K562 (cell line): ENCODE measurements around the gene LRRC74B. TPM values are rescaled to one million over a fixed set of nuclear protein-coding genes. Genes with fewer than 3 reads are reported as not detected.
A peak's percentile ranks its signal among the peaks of the same experiment; 100 is the strongest.

Source experiments
- ARID3B ChIP-seq: fragments of 250-450 bp; sonication (Bioruptor Pico); IDR thresholded peaks from 2 replicates; pipeline ENCODE4 v1.4.0; 2020; ENCODE audit warnings: borderline replicate concordance
- ELK3 ChIP-seq: fragments of 450-650 bp; formaldehyde crosslinking; IDR thresholded peaks from 2 replicates; pipeline ENCODE4 v1.4.0; 2020; ENCODE audit warnings: mild to moderate bottlenecking
- ID3 ChIP-seq, 2 experiments: fragments of 250-450 bp in 1 of 2; fragments of 450-650 bp in 1 of 2; sonication (Bioruptor Pico) in 1 of 2; IDR thresholded peaks; 2 replicates each; pipeline versions ENCODE4 v1.6.1 to v1.8.0; 2016 to 2021; ENCODE audit warnings: mild to moderate bottlenecking in 2 of 2, moderate library complexity in 2 of 2, missing compliant biosample characterization in 1 of 2, missing genetic modification characterization in 1 of 2
- MTA1 ChIP-seq: fragments of 450-650 bp; IDR thresholded peaks from 2 replicates; pipeline ENCODE4 v1.6.1; 2017; ENCODE audit warnings: borderline replicate concordance
- RFX5 ChIP-seq: IDR thresholded peaks from 2 replicates; pipeline ENCODE4 v1.6.1; 2011; ENCODE audit warnings: low read depth, mild to moderate bottlenecking, improper control_type of control experiment, low read length
- TAF7 ChIP-seq: fragments of 450-650 bp; IDR thresholded peaks from 2 replicates; pipeline ENCODE4 v1.6.1; 2016; ENCODE audit warnings: missing genetic modification characterization, missing compliant biosample characterization
- TCF7L2 ChIP-seq: fragments of 150-350 bp; IDR thresholded peaks from 2 replicates; pipeline ENCODE4 v1.6.1; 2016; ENCODE audit warnings: low read depth, mild to moderate bottlenecking, low read length, moderate library complexity
- TGIF2 ChIP-seq: sonication (generic); formaldehyde crosslinking; IDR thresholded peaks from 2 replicates; pipeline ENCODE4 v1.8.1; 2022; ENCODE audit warnings: mild to moderate bottlenecking, missing genetic modification reagents, moderate library complexity
- TRIM24 ChIP-seq, 2 experiments: fragments of 450-650 bp; IDR thresholded peaks; 2 replicates each; pipeline ENCODE4 v1.6.1; 2016
- VEZF1 ChIP-seq: fragments of 200-800 bp; sonication (Bioruptor generic); IDR thresholded peaks from 2 replicates; pipeline ENCODE4 v1.6.1; 2017; ENCODE audit warnings: missing genetic modification characterization, missing compliant biosample characterization
- polyA plus RNA-seq, 8 experiments: library from polyadenylated mRNA; depleted of rRNA in 4 of 8; stranded (reverse) in 5 of 8; unstranded in 3 of 8; fragments of >200 nt; fragmentation: Nextera tagmentation in 2 of 8; fragmentation: Illumina TruSeq in 1 of 8; extraction: Ambion mirVana in 2 of 8; extraction: Trizol in 1 of 8; gene quantifications; 2 replicates each; pipeline versions ENCODE4 v1.2.1 to v1.2.3, GENCODE V29; 2011 to 2014; ENCODE audit warnings: inconsistent platforms in 1 of 8, missing spikeins in 1 of 8
- total RNA-seq, 7 experiments: library from RNA; depleted of rRNA in 6 of 7; stranded (reverse); fragments of >200 nt in 6 of 7; fragmentation: Illumina TruSeq in 2 of 7; extraction: Trizol in 2 of 7; gene quantifications; 2 replicates each; pipeline versions ENCODE4 v1.2.1 to v1.2.3, GENCODE V29; 2011 to 2021; ENCODE audit warnings: low replicate concordance in 1 of 7
- TF ChIP-seq, protein P1 (sequence below): sonication (generic); formaldehyde crosslinking; IDR thresholded peaks from 2 replicates; pipeline ENCODE4 v1.8.0; 2023; ENCODE audit warnings: missing genetic modification reagents, mild to moderate bottlenecking, borderline replicate concordance

The LRRC74B gene
- total and polyA plus RNA-seq, 9 of the 15 experiments (the other 6 are each of a cell fraction or from before 2014, with no cell fraction given) = not detected

GRCh38 chr22:21032037-21032867, 13.5 kb upstream of the LRRC74B start, which contains the start of gene SLC7A4 (continued):
- TF ChIP-seq, protein P1, sequence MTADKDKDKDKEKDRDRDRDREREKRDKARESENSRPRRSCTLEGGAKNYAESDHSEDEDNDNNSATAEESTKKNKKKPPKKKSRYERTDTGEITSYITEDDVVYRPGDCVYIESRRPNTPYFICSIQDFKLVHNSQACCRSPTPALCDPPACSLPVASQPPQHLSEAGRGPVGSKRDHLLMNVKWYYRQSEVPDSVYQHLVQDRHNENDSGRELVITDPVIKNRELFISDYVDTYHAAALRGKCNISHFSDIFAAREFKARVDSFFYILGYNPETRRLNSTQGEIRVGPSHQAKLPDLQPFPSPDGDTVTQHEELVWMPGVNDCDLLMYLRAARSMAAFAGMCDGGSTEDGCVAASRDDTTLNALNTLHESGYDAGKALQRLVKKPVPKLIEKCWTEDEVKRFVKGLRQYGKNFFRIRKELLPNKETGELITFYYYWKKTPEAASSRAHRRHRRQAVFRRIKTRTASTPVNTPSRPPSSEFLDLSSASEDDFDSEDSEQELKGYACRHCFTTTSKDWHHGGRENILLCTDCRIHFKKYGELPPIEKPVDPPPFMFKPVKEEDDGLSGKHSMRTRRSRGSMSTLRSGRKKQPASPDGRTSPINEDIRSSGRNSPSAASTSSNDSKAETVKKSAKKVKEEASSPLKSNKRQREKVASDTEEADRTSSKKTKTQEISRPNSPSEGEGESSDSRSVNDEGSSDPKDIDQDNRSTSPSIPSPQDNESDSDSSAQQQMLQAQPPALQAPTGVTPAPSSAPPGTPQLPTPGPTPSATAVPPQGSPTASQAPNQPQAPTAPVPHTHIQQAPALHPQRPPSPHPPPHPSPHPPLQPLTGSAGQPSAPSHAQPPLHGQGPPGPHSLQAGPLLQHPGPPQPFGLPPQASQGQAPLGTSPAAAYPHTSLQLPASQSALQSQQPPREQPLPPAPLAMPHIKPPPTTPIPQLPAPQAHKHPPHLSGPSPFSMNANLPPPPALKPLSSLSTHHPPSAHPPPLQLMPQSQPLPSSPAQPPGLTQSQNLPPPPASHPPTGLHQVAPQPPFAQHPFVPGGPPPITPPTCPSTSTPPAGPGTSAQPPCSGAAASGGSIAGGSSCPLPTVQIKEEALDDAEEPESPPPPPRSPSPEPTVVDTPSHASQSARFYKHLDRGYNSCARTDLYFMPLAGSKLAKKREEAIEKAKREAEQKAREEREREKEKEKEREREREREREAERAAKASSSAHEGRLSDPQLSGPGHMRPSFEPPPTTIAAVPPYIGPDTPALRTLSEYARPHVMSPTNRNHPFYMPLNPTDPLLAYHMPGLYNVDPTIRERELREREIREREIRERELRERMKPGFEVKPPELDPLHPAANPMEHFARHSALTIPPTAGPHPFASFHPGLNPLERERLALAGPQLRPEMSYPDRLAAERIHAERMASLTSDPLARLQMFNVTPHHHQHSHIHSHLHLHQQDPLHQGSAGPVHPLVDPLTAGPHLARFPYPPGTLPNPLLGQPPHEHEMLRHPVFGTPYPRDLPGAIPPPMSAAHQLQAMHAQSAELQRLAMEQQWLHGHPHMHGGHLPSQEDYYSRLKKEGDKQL (CRISPR knock-in tag) = no peak
- TF ChIP-seq ARID3B (CRISPR knock-in tag) (0 out of 2 replicates have a peak, but pooled peaks have one; percentile 8), TRIM24 (IDR thresholded peaks at IDR 0.05) (no peak), TGIF2 (CRISPR knock-in tag) (no peak), ID3 (CRISPR knock-in tag; IDR thresholded peaks at IDR 0.05) (no peak), ID3 (tag; IDR thresholded peaks at IDR 0.05) (0 out of 2 replicates have a peak, but pooled peaks have one; percentile 19), TCF7L2 (peak; percentile 10; the same call in 1 of the 2 replicates), VEZF1 (peak; percentile 73), TAF7 (tag) (no peak), MTA1 (no peak), RFX5 (no peak), ELK3 (CRISPR knock-in tag) (no peak)
